ENCODE data around the gene LECT2. TPM values are rescaled to one million over a fixed set of nuclear protein-coding genes. Genes with fewer than 3 reads are reported as not detected.

The LECT2 gene
- not detected in 2 replicates for total RNA-seq
- polyA plus RNA-seq (2012): not detected

DNA sequence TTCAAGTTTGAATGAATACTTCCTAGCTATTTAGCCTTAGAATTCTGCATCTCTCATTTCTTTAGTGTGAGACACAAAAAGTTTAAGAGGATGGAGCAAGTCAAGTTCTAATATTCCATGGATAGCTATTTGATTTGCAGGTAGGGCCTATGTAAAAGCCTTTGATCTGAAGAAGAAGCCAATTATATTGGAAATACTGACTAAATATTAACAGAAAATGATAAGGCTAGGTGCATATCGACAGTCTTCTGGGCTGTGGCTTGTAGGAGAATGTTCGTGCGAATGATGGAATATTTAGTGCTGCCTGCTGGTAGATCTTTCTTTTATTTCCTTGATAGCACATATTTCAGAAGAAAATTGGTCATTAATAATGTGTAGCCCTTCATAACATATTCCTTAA is at the start of gene LECT2:
Gene LECT2 (minus strand): TSS at position 85 of the 400 bp plus-strand sequence. CDS start 150 bp downstream, outside the sequence.
- no peak for DNase-seq (ENCODE audit: low read depth)

DNA sequence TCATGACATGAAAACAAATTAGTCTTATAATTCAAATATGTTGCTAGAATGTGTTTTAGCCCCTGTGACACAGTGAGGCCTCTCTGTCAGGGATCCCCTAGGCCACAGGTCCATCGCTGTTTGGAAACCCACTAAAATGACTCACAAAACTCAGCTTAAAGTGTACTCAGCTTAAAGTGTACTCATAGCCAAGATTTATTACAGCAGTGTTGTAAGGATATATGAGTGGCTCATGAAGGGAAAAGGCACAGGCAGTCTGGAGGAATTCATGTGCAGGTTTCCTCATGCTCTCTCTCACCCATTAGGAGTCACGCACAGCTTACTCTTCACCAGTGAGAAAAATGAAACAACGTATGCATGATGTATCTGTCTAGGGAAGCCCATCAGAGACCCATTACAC is 49.7 kb upstream of the LECT2 start:
- no peak for DNase-seq (ENCODE audit: low read depth)

DNA sequence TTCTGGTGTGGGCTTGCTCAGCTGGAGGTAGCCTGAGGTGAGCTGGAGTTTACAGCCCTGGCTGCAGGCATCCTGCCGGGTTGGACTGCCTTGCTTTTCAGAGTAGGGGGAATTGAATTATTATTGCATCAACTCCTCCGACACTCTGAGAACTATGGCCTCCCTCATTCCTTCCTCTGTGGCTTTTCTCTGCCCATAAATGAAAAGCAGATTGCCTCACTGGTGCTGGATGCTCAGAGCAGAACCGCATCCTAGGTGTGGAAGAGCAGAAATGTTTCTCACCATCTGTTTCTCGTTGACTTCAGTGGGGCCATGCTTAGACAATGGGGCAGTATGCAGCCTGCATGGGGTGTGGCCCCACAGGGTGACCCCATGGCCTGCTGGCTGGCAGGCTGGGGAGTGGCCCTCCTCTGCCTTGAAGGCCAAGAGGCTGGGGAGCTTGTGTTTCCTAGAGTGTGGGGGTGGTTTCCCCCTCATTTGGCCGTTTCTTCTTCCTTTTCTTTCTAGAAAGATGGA is 46.7 kb upstream of the LECT2 start:
- DNase-seq (ENCODE audit: low read depth): no peak

DNA sequence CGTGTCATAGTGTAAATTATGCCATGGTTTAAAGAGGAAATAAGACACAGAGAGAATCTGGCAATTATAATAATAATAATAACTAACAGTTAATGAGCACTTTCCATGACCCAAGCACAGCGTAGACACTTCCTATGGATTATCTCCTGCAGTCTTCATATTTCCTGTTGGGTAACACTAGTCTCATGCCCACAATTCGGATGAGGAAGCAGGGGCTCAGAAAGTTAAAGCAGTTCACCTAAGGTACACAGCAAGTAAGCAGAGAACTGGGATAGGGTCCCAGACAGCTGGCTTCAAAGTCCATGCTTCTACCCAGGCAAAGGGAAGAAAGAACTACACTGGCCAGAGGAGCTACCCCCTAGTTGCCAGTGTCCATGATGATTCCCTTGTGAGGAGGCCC is 46.1 kb upstream of the LECT2 start:
- no peak for DNase-seq (ENCODE audit: low read depth)

DNA sequence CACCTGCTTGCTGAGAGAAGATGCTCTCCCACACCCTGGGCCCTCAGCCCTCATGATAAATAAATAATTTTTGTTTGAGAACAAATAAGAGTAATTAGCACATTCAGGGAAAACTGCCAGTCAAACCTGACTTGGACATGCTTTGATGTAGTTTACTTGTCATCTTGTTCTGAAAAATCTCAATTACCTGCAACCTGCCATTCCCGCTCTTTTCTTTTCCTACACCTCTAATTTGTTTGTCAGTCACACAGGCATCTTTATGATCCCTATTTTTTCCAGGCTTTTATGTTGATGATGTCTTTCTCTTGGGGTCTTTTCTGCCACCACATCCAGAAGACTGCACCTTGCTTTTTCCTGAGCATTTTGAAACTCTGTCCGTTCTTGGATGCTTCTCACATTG is 45.4 kb upstream of the LECT2 start:
- no peak for DNase-seq (ENCODE audit: low read depth)

DNA sequence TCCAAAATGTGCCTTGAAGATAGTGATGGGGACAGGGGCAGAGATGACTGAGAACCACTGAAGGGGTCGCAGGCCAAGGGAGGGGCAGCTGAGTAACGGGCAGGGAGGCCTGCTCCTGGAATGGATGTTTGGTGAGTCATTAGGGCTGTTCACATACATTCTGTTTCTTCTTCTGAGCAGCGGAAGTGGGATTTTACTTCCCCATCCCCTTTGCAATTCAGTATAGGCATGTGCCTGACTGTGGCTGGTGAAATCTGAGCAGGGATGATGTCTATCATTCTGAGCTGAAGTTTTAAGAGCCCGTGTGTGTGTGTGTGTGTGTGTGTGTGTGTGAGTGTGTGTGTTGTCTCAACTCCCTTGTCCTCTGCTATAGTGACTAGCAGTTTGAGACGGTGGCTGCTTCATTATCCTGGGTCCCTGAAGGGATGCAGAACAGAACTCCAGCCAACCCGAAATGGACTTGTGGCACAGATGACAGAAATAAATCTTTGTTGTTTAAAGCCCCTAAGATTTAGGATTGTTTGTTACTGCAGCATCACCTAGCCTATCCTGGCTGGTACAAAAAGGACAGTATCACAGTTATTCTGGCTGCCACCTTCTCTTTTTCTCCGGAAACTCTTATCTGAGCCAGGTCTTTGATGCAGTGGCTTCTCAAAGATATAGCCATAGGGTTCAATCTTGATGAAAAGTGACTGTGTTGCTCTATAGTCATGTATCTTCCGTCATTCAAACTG is 44.8 kb upstream of the LECT2 start:
- DNase-seq (ENCODE audit: low read depth): peak; percentile 30

DNA sequence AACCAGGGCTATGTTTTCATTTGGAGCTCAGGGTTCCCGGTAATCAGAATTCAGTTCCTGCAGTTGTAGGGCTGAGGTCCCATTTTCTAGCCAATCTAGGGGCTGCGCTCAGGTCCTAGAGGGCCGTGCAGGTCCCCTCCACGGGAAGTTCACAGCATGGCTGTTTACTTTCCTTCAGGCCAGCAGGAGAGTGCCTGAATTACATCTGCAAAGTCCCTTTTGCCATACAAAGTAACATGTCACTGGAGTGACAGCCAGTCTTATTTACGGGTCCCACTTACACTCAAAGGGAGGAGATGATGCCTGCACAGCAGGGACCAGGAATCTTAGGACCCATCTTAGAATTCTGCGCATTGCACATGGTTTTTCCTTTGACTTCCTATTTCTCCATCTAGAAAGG is 44.1 kb upstream of the LECT2 start:
- no peak for DNase-seq (ENCODE audit: low read depth)

DNA sequence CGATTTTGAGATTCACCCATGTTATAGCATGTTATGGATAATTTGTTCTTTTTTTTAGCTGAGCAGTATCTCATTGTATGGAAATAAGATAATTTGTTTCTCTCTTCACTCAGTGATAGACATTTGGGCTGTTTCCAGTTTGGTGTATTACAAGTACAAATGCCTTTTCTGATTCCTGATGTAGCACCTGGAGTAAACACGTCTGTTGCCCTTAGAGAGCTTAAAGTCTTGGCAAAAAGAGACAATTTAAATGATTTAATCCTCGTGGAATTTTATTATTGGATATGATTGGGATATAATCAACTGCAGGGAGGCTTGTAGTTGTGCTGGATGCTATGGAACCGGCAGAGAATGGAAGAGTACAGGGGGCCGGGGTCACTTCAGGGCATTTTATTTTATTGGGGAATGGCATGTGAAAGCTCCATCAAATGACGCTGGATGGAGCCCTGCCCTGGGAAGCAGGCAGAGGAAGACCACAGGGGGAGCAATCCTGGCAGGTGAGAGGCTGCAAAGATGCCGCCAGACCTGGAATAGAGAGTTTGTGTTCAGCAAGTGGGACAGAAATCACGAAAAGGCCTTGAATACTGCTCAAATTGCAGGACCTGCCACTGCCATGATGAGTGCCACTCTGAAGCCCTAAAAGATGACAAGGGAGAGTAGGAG is 43.0 kb upstream of the LECT2 start:
- no peak for DNase-seq (ENCODE audit: low read depth)

DNA sequence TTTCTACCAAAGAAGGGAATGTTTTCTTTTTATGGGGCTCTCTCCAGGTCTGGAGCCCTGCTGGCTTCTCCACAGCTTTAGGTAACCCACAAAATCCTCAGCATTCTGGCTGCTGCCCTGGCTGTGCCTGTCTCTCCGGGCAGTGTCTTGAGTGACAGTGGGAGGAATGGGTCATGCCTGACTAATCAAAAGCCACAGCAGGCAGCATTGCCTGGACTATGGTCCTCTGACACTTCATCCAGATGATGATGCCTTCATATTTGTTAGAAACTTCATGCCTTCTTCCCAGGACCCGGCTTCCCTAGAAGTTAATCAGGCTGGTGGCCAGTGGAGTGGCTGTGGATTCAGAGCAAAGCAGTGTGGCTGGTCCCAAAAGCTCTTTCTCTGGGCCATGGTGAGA is 41.8 kb upstream of the LECT2 start:
- DNase-seq (ENCODE audit: low read depth): peak; percentile 59

DNA sequence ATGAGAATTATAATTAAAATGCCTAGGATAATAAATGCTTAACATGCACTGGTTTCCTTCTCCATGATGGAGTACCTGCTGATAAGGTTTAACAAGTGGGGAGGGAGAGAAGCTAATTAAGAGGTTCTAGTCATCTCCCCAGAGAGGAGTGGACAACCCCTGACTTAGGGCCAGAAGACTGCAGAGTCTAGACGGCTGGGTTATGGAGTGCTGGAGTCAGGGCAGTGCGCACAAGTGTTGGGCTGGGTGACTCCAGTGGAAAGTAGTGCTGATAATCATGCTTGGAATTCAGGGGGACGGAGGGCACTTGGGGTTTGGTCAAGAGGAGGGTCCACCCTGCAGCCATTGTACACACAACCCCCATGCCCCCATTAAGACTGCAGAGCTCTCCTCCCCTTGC is 41.2 kb upstream of the LECT2 start:
- DNase-seq (ENCODE audit: low read depth): no peak

DNA sequence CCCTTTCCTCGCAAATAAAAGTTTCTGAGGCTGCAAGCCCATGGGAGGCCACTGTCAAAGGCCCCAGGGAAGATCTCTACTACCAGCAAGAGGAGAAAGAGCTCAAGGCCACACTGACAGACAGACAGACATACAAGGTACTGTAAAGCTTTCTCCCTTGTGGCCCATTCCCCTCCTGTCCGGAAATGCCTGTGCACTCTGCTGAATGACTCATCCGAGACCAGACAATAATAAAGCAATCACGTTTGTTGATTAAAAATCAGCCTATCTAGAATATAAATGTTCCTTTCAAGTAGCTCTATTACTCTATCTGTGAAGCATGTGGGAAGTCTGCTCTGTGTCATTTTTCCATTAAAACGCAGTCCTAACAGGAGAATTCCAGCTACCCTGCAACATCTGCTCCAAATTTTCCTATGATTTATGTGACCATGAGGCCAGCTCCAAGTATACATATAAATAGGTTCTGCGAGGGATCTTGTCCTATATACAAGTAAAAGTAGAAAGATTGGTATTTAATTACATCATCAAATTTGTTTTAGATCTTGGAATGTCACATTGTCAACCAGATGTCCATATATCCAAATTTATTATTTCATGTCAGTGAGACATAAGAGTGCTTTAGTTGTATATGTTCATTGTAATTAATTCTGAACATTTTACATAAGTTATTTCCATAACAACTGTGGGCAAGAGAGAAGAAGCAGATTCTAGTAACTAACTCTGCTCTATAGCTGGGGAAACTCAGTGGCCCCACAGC is 39.3 kb upstream of the LECT2 start:
- DNase-seq (ENCODE audit: low read depth): no peak

DNA sequence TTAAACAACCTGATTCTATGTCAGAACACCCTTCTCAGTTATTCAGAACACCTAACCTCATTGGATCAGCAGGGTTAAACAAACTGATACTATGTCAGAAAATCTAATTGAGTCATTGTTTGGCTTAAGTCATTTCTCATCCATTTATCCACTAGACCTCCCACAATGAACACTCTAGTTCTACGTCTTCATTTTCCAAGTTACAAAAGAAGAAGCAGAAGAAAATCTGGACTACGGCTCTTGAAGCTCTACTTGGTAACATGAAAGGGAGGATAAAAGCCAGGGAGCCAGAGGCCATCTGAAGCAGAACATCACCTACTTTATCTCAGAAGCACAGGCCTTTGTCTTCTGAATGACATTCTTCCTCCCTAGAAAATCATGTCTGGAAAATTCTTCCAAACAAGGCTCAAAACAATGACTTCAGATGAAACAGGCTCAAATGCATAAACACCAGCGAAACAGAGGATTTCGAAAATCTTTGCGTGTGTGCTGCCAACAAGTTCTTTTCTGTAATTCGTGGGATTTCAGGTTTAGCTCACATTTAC is 38.6 kb upstream of the LECT2 start:
- no peak for DNase-seq (ENCODE audit: low read depth)

DNA sequence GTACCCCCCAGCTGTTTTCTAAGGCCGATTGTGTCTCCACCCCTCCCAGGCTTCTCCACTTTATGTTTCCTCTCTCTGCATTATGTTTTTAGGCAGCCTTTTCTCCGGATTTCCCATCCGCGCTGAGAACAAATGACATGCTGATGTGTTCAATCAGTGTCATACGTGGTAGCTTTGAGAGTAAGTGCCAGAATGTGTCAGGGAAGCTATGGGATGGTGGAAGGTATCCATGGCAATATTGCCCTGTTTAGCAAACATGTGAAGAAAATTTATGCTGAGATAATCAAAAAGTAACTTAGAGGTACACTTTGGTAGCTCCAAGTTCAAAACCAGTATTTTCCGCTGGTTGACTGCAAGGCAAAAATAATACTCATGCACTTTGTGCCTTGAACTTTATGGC is 36.6 kb upstream of the LECT2 start:
- no peak for DNase-seq (ENCODE audit: low read depth)

DNA sequence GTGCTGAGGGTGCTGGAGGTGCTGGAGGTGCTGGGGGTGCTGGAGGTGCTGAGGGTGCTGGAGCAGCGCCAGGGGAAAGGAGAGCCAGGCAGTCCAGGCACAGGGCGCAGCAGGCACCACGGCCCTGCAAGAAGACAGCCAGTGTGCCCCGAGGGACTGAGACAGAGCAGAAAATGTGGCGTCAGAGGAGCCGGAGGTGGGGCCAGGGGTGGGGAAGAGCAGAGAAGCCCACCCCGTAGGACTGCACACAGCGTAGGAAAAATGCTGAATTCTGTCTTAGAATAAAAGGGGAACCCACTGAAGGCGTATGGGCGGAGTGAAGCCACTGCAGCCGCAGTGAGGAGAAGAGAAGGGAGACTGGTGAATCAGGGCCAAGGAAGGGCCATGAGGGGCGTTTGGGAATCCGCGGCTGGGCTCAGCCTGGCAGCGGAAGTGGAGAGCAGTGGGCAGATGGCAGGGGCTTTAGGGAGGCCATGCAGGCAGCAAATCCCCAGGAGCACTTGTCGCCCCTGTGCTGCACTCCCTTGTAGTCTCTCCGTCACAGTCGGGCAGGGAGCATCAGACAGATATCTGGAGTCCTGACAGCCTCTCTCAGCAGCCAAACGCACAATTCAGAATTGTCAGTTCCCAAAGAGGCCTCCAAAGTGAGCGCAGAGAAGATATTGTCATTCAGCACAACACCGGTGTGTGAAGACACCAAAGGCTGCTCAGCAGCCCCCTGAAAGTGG is 35.9 kb upstream of the LECT2 start:
- no peak for DNase-seq (ENCODE audit: low read depth)

DNA sequence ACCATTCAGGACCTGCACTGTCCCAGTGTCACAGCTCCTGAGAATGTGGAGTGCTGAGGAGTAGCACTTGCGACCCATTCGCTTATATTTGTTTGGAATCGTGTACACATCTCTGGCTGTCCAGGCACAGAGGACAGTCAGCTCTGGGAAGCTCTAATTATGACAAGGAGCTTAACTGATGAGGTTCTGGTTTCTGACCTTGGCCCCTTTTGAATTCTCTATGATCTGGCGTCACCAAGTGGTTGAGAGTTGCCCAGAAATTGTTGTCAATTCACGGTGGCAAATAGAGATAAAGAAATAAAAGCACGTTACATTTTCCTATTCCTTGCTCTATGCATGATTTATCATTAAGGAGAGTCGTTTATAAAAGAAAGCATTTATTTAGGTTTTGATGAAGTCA is 34.9 kb upstream of the LECT2 start:
- DNase-seq (ENCODE audit: low read depth): no peak

DNA sequence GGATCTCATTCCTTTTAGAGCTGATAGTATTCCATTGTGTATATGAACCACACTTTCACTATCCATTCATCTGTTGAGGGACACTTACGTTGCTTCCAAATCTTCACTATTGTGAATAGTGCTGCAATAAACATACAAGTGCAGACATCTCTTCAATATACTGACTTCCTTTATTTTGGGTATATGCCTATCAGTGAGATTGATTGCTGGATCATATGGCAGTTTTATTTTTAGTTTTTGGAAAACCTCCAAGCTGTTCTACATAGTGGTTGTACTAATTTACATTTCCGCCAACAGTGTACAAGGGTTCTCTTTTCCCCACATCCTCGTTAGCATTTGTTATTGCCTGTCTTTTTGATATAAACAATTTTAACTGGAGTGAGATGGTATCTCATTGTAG is 33.8 kb upstream of the LECT2 start:
- DNase-seq (ENCODE audit: low read depth): no peak

DNA sequence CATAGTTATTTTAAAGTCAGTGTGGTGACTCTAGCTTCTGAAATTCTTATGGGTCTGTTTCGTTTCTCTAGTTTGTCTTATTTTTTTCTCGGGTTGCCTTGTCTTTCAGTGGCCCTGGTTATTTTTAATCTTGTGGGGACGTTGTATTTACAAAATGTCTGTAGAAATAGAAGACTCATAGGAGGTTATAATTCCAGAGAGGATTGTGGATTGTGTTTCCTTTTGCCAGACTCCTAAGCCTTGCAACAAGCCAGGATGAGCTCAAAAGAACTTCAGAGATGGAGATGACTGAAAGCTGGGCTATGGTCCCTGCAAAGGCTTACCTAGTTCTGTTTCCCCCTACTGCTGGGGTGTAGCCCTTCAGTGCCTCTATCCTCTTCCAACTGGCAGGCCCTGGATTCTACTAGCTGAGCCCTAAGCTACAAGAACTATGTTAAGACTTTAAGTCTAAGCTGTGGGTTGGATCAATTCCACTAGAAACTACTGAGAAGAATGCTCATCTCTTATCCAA is 32.2 kb upstream of the LECT2 start:
- DNase-seq (ENCODE audit: low read depth): peak; percentile 40

DNA sequence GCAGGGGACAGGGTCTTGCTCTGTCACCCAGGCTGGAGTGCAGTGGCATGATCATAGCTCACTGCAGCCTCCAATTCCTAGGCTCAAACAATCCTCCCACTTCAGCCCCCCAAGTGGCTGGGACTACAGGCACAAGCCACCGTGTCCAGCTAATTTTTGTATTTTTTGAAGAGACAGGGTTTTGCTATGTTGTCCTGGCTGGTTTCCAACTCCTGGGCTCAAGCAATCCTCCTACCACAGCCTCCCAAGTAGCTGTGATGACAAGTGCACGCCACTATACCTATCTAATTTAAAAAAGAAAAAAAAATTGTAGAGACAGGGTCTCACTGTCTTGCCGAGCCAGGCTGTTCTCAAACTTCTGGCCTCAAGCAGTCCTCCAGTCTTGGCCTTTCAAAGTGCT is 31.6 kb upstream of the LECT2 start:
- DNase-seq (ENCODE audit: low read depth): no peak

DNA sequence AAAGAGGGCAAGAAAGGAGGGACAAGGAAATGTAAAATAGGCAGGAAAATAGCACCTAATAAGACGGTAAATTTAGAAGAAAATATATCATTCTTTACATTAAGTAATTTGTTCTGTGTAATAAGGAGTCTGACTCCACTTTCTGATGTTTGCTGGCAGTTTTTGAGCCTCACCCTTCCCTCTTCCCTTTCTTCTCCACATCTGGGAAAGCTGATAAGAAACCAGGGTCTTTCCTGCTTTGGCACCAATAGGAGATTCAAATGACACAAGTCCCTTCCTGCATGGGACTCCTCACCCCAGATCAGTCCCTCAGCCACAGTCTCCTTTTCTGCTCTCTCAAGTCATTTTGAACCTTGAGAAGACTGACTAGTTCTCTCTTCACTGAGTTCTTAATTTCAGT is 31.2 kb upstream of the LECT2 start:
- no peak for DNase-seq (ENCODE audit: low read depth)

DNA sequence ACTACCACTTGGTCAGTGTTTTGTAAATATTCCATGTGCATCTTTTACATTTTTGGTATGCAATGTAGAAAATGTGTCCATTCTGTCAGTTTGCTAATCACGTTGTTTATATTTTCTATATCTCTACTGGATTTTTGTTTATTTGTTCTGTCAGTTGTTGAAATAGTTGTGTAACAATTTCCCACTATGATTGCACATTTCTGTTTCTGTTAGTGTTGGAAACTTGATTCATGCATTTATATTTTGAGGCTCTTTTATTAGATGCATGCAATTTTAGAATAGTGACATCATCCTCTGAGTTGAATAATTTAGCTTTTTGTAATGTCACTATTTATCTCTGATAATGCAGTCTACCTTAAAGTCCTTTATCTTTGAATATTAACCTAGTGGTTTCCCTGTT is 25.8 kb upstream of the LECT2 start:
- DNase-seq (ENCODE audit: low read depth): no peak

DNA sequence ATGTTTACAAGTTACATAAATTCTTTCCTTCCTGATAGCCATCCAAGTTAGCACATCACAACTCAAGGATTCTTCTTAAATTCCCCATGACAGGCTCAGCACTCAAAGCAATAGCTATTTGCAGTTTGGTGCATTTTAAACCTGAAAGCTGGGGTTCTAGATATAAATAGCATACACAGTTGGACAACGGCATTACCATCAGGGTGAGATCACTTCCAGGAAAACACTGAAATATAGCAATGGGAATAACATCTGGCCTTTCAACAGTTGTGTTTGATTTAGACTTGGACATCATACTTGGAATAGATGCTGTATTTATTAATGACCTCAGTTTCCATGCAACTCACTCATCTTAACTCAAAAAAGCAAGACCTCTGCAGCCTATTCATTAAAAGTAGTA is 24.7 kb upstream of the LECT2 start:
- DNase-seq (ENCODE audit: low read depth): peak; percentile 77

Data from myocyte (in vitro differentiated cells).